CD8-positive, alpha-beta memory T cell (primary cell): Measurements from ENCODE around the gene GTF2F2. TPM values are rescaled to one million over a fixed set of nuclear protein-coding genes. Genes with fewer than 3 reads are reported as not detected.

ENCODE experiments used
- CTCF ChIA-PET: fragments of 350-600 bp; sonication (Branson Sonifier 250); formaldehyde crosslinking; loops from one replicate; lab custom pipeline; 2021; ENCODE audit warnings: antibody characterized with exemption; lab: Charles Lee
- POLR2A ChIA-PET: fragments of 350-600 bp; sonication (Branson Sonifier 250); formaldehyde crosslinking; loops from one replicate; lab custom pipeline; 2021; ENCODE audit warnings: antibody characterized with exemption; lab: Charles Lee
- DNase-seq, 5 donors: peaks; one replicate each; pipeline versions ENCODE4 v3.0.0 to v3.0.0-alpha.2; 2020 to 2022; ENCODE audit warnings: mixed read lengths in 1 of 5
- H3K27ac ChIP-seq: one replicate; pipeline ENCODE4 v1.7.0; 2013; ENCODE audit warnings: low read depth, mild to moderate bottlenecking, low read length, moderate library complexity
- H3K27me3 ChIP-seq: 2 replicates; pipeline ENCODE4 v1.7.0; 2013; ENCODE audit warnings: low read length, mild to moderate bottlenecking; ENCODE audit not compliant: insufficient read depth, poor library complexity, severe bottlenecking
- H3K36me3 ChIP-seq: 2 replicates; pipeline ENCODE4 v1.7.0; 2013; ENCODE audit warnings: mild to moderate bottlenecking, low read length, moderate library complexity; ENCODE audit not compliant: insufficient read depth
- H3K4me1 ChIP-seq: 2 replicates; pipeline ENCODE4 v1.7.0; 2013; ENCODE audit warnings: mild to moderate bottlenecking, low read length, moderate library complexity; ENCODE audit not compliant: insufficient read depth
- H3K4me3 ChIP-seq: 2 replicates; pipeline ENCODE4 v1.7.0; 2013; ENCODE audit warnings: mild to moderate bottlenecking, low read length
- H3K9me3 ChIP-seq: 2 replicates; pipeline ENCODE4 v1.7.0; 2013; ENCODE audit warnings: mild to moderate bottlenecking, low read length
- H3K27ac Mint-ChIP-seq, 8 donors: one replicate each; pipeline ENCODE4 v1.8.0; 2020 to 2021; ENCODE audit warnings: mixed read lengths in 8 of 8, mild to moderate bottlenecking in 6 of 8, inconsistent platforms in 3 of 8, moderate library complexity in 3 of 8
- H3K27me3 Mint-ChIP-seq, 2 donors: one replicate each; pipeline ENCODE4 v1.8.0; 2020 to 2021; ENCODE audit warnings: mixed read lengths in 2 of 2, mild to moderate bottlenecking in 1 of 2, moderate library complexity in 1 of 2
- H3K36me3 Mint-ChIP-seq, 3 donors: one replicate each; pipeline ENCODE4 v1.8.0; 2020 to 2021; ENCODE audit warnings: mixed read lengths in 3 of 3, inconsistent platforms in 1 of 3, mild to moderate bottlenecking in 1 of 3
- H3K4me1 Mint-ChIP-seq, 3 donors: one replicate each; pipeline ENCODE4 v1.8.0; 2020 to 2021; ENCODE audit warnings: mixed read lengths in 3 of 3, inconsistent platforms in 1 of 3, mild to moderate bottlenecking in 1 of 3
- H3K4me3 Mint-ChIP-seq, 7 donors: one replicate each; pipeline ENCODE4 v1.8.0; 2020 to 2021; ENCODE audit warnings: mixed read lengths in 7 of 7, mild to moderate bottlenecking in 6 of 7, moderate library complexity in 4 of 7, inconsistent platforms in 2 of 7
- H3K9me3 Mint-ChIP-seq, 5 donors: one replicate each; pipeline ENCODE4 v1.8.0; 2020 to 2022; ENCODE audit warnings: mixed read lengths in 5 of 5, mild to moderate bottlenecking in 3 of 5, moderate library complexity in 2 of 5, inconsistent platforms in 1 of 5
- polyA plus RNA-seq: library from polyadenylated mRNA; unstranded; fragments of 300-500 nt; fragmentation: Illumina TruSeq; gene quantifications from one replicate; pipeline ENCODE4 v1.2.3, GENCODE V29; 2021
- total RNA-seq, 2 experiments: library from RNA; stranded (reverse); gene quantifications; one replicate each; pipeline ENCODE4 v1.2.3, GENCODE V29; 2021

GTF2F2 gene
- total and polyA plus RNA-seq, 3 experiments from 2014 or later, result 10.4 to 29.3 (median 27.9) TPM

DNA sequence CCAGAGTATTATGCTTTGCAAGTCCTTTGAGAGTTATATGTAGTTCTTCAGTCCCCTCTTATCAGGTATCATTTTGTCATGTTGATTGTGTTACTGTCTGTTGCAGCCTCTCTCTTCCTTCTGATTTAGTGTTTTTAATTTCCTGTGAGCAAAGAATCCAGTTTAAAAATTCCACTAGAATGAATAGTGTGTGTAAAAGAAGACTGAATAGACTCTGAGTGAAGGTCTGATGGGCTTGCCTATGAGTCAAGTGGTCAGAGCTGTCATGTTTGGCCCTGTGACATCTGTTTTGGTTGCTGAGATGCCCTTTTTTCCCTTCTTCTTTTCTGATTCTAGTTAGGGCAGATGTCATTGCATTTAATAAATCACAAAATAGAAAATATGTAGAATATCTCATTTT lies 103.9 kb downstream of the GTF2F2 start:
- H3K27ac Mint-ChIP-seq, result peak overlapping the region in 1 of 8 donors; percentile 16
- Histone ChIP-seq H3K27me3 (no peaks in the 10 kb centered on the region), H3K9me3 (no peaks in the 10 kb centered on the region), H3K4me1 (no peaks in the 10 kb centered on the region), H3K36me3 (no peaks in the 10 kb centered on the region), H3K4me3 (no peak overlapping the region), H3K27ac (no peak overlapping the region)
- peaks cover 11 to 13% (median 11%) of the 10 kb centered on the region in 3 donors for H3K36me3 Mint-ChIP-seq
- H3K27me3 Mint-ChIP-seq, result no peaks in the 10 kb centered on the region
- ChIA-PET CTCF (no interaction called here), POLR2A (no interaction called here)
- DNase-seq, result no peak
- peaks cover 0 to 13% (median 6%) of the 10 kb centered on the region in 3 donors for H3K4me1 Mint-ChIP-seq
- H3K4me3 Mint-ChIP-seq, result no peak overlapping the region
- no peaks in the 10 kb centered on the region for H3K9me3 Mint-ChIP-seq

- POLR2A ChIA-PET, result no interaction called here
- peaks cover 11 to 16% (median 13%) of the 10 kb centered on the region in 3 donors for H3K36me3 Mint-ChIP-seq
- Histone ChIP-seq H3K36me3 (no peaks in the 10 kb centered on the region), H3K4me1 (no peaks in the 10 kb centered on the region), H3K4me3 (no peak overlapping the region), H3K27ac (no peak overlapping the region), H3K9me3 (no peaks in the 10 kb centered on the region), H3K27me3 (no peaks in the 10 kb centered on the region)
- no peak overlapping the region for H3K4me3 Mint-ChIP-seq
- H3K4me1 Mint-ChIP-seq, result peaks cover 0 to 19% (median 9%) of the 10 kb centered on the region in 3 donors
- no peak for DNase-seq
- peak overlapping the region in 1 of 8 donors; percentile 5 for H3K27ac Mint-ChIP-seq
- no peaks in the 10 kb centered on the region for H3K9me3 Mint-ChIP-seq
- H3K27me3 Mint-ChIP-seq, result no peaks in the 10 kb centered on the region
- CTCF ChIA-PET, result no interaction called here
These were observed 105.1 kb downstream of the GTF2F2 start for GRCh38 chr13:45225370-45225769.

- CTCF ChIA-PET, result no interaction called here
- Mint-ChIP-seq H3K27ac (no peak overlapping the region), H3K27me3 (no peaks in the 10 kb centered on the region), H3K4me3 (no peak overlapping the region), H3K4me1 (peaks cover 0 to 20% (median 11%) of the 10 kb centered on the region in 3 donors), H3K9me3 (no peaks in the 10 kb centered on the region), H3K36me3 (peaks cover 11 to 16% (median 11%) of the 10 kb centered on the region in 3 donors)
- no peak overlapping the region for H3K27ac ChIP-seq
- no peak overlapping the region for H3K4me3 ChIP-seq
- no peaks in the 10 kb centered on the region for H3K4me1 ChIP-seq
- H3K27me3 ChIP-seq, result no peaks in the 10 kb centered on the region
- POLR2A ChIA-PET, result no interaction called here
- DNase-seq, result no peak
- no peaks in the 10 kb centered on the region for H3K9me3 ChIP-seq
- H3K36me3 ChIP-seq, result no peaks in the 10 kb centered on the region
These were observed 105.7 kb downstream of the GTF2F2 start for GRCh38 chr13:45226024-45226423.

- no peaks in the 10 kb centered on the region for H3K27me3 ChIP-seq
- H3K36me3 Mint-ChIP-seq, result peaks cover 7 to 14% (median 9%) of the 10 kb centered on the region in 3 donors
- no peaks in the 10 kb centered on the region for H3K27me3 Mint-ChIP-seq
- H3K9me3 Mint-ChIP-seq, result no peaks in the 10 kb centered on the region
- H3K4me3 ChIP-seq, result no peak overlapping the region
- peak overlapping the region in 1 of 8 donors; percentile 71 for H3K27ac Mint-ChIP-seq
- H3K27ac ChIP-seq, result no peak overlapping the region
- no peaks in the 10 kb centered on the region for H3K36me3 ChIP-seq
- H3K4me1 Mint-ChIP-seq, result peaks cover 5 to 25% (median 6%) of the 10 kb centered on the region in 3 donors
- no peaks in the 10 kb centered on the region for H3K9me3 ChIP-seq
- ChIA-PET CTCF (no interaction called here), POLR2A (no interaction called here)
- H3K4me3 Mint-ChIP-seq, result no peak overlapping the region
- no peak for DNase-seq
- no peaks in the 10 kb centered on the region for H3K4me1 ChIP-seq
These were observed 107.7 kb downstream of the GTF2F2 start for GRCh38 chr13:45228002-45228401.

GRCh38 chr13:45229172-45229571 lies 108.9 kb downstream of the GTF2F2 start:
- POLR2A ChIA-PET, result interaction anchor here (0.7 kb wide), 1 partner anchor 24 kb away, joined by 6 read pairs; no protein-coding TSS in a partner anchor

DNA sequence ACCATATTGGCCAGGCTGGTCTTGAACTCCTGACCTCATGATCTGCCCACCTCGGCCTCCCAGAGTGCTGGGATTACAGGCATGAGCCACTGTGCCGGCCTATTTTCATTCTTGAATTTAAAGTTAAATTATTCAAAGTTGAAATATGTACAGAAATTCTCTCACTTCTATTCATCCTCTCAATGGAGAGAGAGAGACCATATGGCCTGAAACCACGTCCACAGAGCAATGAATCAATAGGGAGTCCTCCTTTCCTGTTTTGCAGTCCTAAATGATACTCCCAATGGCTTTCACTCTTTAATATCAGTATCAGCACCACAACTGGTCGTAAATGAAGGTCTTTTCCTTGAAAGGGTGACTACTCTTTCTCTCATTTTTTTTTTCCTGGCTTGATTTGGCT lies 111.0 kb downstream of the GTF2F2 start:
- Histone ChIP-seq H3K36me3 (no peaks in the 10 kb centered on the region), H3K9me3 (no peaks in the 10 kb centered on the region), H3K27ac (no peak overlapping the region), H3K27me3 (no peaks in the 10 kb centered on the region), H3K4me3 (no peak overlapping the region), H3K4me1 (no peaks in the 10 kb centered on the region)
- Mint-ChIP-seq H3K36me3 (peaks cover 7 to 13% (median 9%) of the 10 kb centered on the region in 3 donors), H3K27me3 (no peaks in the 10 kb centered on the region), H3K9me3 (no peaks in the 10 kb centered on the region), H3K4me1 (peaks cover 5 to 16% (median 6%) of the 10 kb centered on the region in 3 donors), H3K27ac (no peak overlapping the region), H3K4me3 (no peak overlapping the region)
- ChIA-PET POLR2A (no interaction called here), CTCF (no interaction called here)
- no peak for DNase-seq

More at GRCh38 chr13:45229172-45229571, 108.9 kb downstream of the GTF2F2 start:
- Mint-ChIP-seq H3K27me3 (no peaks in the 10 kb centered on the region), H3K9me3 (no peaks in the 10 kb centered on the region), H3K4me3 (no peak overlapping the region), H3K4me1 (peaks cover 5 to 22% (median 6%) of the 10 kb centered on the region in 3 donors), H3K36me3 (peaks cover 7 to 13% (median 9%) of the 10 kb centered on the region in 3 donors), H3K27ac (no peak overlapping the region)
- no peak for DNase-seq
- Histone ChIP-seq H3K27me3 (no peaks in the 10 kb centered on the region), H3K27ac (no peak overlapping the region), H3K4me1 (no peaks in the 10 kb centered on the region), H3K9me3 (no peaks in the 10 kb centered on the region), H3K4me3 (no peak overlapping the region), H3K36me3 (no peaks in the 10 kb centered on the region)
- CTCF ChIA-PET, result no interaction called here

GRCh38 chr13:45231722-45232121 lies 111.4 kb downstream of the GTF2F2 start:
- Mint-ChIP-seq H3K4me3 (no peak overlapping the region), H3K4me1 (peaks cover 5 to 16% (median 6%) of the 10 kb centered on the region in 3 donors), H3K27ac (no peak overlapping the region), H3K9me3 (no peaks in the 10 kb centered on the region), H3K27me3 (no peaks in the 10 kb centered on the region), H3K36me3 (peaks cover 7 to 13% (median 9%) of the 10 kb centered on the region in 3 donors)
- no peaks in the 10 kb centered on the region for H3K9me3 ChIP-seq
- no peaks in the 10 kb centered on the region for H3K36me3 ChIP-seq
- no peak for DNase-seq
- H3K27me3 ChIP-seq, result no peaks in the 10 kb centered on the region
- H3K4me1 ChIP-seq, result no peaks in the 10 kb centered on the region
- ChIA-PET CTCF (interaction anchor here (0.9 kb wide), 1 partner anchor 14 kb away, joined by 5 read pairs; no protein-coding TSS in a partner anchor), POLR2A (no interaction called here)
- H3K4me3 ChIP-seq, result no peak overlapping the region
- H3K27ac ChIP-seq, result no peak overlapping the region

DNA sequence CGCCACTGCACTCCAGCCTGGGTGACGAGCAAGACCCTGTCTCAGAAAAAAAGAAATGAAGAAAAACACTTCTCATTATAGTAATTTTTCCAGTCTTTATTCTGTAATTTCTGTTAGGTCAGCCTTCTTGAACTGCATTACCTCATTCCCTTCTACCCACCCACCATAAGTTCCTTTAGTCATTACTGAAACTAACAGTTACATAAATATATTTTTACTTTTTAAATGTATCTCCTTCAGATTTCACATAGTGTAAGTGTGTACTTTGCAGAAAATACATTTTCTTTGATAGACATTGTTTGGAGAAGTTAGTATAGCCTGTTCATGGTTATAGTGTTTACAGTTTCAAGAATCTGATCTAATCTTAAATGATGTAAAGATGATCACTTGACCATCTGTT lies 112.3 kb downstream of the GTF2F2 start:
- peaks cover 5 to 16% (median 6%) of the 10 kb centered on the region in 3 donors for H3K4me1 Mint-ChIP-seq
- Histone ChIP-seq H3K27ac (no peak overlapping the region), H3K9me3 (no peaks in the 10 kb centered on the region), H3K36me3 (no peaks in the 10 kb centered on the region), H3K27me3 (no peaks in the 10 kb centered on the region), H3K4me1 (no peaks in the 10 kb centered on the region), H3K4me3 (no peak overlapping the region)
- H3K27me3 Mint-ChIP-seq, result no peaks in the 10 kb centered on the region
- DNase-seq, result no peak
- ChIA-PET POLR2A (no interaction called here), CTCF (interaction anchor here (0.9 kb wide), 1 partner anchor 13 kb away, joined by 5 read pairs; no protein-coding TSS in a partner anchor)
- H3K27ac Mint-ChIP-seq, result no peak overlapping the region
- no peak overlapping the region for H3K4me3 Mint-ChIP-seq
- H3K9me3 Mint-ChIP-seq, result no peaks in the 10 kb centered on the region
- peaks cover 7 to 13% (median 9%) of the 10 kb centered on the region in 3 donors for H3K36me3 Mint-ChIP-seq
